DMS53 treated with DMSO at 0.1 percent for 48 hours (cell line): ENCODE measurements around the gene SLC19A1.

ENCODE experiments used
- DNase-seq: peaks from one replicate; lab custom pipeline; 2025; ENCODE audit not compliant: unreplicated experiment; lab: John Stamatoyannopoulos, UW

The SLC19A1 gene

DNA sequence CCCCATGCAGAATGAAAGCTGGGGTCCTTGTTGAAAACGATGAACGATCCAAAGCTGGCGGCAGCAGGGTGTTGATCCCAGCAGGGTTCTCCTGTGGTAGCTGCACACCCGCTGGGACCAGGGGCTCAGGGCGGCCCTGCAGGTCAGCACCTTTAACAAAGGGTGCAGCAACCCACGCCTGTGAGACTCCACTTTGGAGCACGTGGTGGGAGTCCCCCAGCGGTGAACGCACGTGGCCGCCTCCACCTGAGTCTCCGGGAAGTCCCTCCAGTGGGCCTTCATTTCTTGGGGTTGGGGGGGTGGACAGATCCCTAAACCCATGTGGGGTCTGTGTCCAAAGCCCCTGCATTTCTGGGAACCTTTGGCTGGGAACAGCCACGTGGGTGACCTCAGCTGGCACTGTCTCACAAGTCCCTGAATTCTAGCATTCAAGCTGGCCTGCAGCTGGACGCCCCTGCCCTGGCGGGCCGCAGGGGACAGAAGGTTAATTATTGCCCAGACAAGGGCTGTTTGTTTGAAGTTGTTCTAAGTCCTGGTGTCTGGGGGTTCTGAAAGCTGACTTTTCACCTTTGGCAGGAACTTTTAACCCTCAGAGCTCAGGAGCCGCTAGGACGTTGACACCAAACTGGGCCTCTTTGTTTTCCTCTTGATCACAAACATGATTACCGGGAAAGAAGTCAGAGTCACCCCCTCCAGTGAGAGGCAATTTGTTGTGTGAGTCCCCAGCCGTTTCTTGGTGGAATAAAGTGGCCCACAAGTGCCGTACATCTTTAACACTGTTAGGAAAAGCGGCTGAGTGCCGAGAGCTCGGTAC, 72.8 kb downstream of the SLC19A1 start:
- DNase-seq = no peak

DNA sequence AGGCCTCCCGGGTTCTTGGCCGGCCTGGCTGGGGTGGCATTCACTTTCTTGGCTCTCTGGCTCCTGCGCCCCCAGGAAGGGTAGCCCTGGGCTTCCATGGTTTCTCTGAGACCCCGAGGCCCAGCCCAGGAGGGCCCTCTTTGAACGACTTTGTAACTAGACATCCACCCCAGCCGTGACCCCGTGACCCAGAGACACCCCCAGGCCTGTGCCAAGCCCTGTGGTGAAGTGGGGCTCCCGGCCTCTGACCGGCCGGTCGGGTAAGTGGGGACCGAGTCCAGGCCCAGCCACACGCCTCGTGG, 73.3 kb downstream of the SLC19A1 start:
- no peak for DNase-seq

DNA sequence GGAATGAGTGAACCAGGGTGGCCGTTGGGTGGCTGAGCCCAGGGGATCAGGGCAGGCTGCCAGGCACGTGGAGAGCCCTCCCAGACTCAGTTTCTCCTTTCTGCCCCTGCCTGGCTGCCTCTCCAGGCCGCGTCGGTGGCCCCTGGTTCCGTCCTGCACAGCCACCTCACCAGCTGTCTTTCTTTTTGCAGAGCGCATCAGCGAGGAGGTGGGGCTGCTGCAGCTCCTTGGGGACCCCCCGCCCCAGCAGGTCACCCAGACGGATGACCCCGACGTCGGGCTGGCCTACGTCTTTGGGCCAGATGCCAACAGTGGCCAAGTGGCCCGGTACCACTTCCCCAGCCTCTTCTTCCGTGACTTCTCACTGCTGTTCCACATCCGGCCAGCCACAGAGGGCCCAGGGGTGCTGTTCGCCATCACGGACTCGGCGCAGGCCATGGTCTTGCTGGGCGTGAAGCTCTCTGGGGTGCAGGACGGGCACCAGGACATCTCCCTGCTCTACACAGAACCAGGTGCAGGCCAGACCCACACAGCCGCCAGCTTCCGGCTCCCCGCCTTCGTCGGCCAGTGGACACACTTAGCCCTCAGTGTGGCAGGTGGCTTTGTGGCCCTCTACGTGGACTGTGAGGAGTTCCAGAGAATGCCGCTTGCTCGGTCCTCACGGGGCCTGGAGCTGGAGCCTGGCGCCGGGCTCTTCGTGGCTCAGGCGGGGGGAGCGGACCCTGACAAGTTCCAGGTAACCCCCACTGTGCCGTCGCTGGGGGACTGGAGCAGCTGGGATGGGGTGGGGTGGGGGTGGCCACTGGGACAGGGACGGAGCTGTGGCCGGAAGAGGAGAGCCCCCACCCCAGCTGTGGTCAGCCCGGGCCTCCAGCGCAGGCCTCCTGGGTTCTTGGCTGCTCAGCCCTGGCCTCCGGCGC, 73.9 kb downstream of the SLC19A1 start:
- no peak for DNase-seq

- no peak for DNase-seq
Observed at GRCh38 chr21:45467221-45467779, 74.9 kb downstream of the SLC19A1 start.

GRCh38 chr21:45466330-45467220, 75.7 kb downstream of the SLC19A1 start:
- no peak for DNase-seq

DNA sequence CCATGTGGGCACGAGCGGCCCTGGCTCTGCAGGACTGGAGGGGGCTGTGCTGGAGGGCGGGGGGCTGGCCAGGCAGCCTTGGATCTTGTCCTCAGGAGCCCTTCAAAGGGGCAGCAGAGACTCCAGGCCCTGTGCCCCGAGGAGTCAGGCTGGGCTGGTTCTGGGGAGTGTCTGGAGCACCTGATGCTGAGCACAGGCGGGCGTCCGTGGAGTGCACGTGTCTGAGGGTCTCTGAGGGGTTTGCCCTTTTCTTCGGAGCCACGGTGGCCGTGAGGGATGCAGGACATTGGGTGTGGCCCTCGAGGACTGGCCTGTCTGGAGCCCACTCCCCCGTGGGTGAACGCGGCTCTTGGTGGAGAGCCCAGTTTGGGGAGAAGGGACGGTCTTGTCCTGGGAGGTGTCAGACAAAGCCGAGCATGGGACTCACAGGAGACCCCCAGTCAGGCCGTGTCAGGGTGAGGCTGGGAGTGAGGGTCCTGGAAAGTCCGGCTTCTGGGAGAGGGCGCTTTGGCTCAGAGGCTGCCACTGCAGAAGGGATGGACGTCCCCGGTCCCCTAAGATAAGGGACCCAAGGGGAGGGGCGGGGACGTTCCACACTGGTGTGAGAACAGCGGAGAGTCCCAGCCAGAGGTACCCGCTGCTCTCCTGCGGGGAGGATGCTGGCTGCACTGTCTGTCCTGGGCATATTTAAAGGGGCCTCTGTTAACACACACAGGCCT, 76.5 kb downstream of the SLC19A1 start:
- DNase-seq = no peak

DNA sequence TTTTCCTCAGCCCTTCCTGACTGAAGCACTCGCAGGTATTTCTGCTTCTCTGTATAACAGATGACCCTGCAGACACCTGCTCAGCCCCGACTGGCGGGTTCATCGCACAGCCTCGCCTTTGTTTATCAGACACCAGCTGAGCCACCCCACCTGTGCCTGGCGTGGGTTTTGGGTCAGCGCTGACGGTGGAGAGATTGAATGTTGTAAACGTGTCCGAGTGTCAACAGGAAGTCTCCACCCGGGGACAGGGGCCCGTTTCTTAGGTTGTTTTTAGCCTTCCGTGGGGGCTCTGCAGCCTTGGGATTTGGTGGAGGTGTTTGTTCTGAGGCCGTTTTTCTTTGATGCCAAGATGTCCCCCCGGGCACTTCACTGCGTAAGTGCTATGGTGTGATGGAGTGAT, 77.1 kb downstream of the SLC19A1 start:
- DNase-seq = no peak

DNA sequence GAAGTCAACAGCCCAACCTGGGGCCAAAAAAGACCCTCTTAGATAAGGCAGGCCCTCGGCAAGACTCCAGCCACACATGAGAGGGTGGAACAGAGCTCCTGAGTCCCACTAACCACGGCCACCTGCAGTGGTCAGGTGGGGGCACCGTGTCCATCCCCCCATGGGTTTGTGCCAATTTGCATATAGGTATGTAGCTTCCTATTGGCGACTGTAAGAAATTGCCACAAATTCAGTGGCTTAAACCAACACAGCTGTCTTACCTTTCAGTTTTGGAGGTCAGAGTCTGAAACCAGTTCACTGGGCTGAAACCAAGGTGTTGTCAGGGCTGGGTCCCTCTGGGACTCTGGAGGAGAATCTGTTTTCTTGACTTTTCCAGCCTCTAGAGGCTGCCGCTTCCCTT, 77.9 kb downstream of the SLC19A1 start:
- no peak for DNase-seq

GRCh38 chr21:45463871-45464270, 78.4 kb downstream of the SLC19A1 start:
- no peak for DNase-seq

- DNase-seq = no peak
Observed at GRCh38 chr21:45461806-45462341, 80.4 kb downstream of the SLC19A1 start.

- no peak for DNase-seq
Observed at GRCh38 chr21:45461369-45461750, 80.9 kb downstream of the SLC19A1 start.

GRCh38 chr21:45460611-45461368, 81.5 kb downstream of the SLC19A1 start:
- DNase-seq = no peak

DNA sequence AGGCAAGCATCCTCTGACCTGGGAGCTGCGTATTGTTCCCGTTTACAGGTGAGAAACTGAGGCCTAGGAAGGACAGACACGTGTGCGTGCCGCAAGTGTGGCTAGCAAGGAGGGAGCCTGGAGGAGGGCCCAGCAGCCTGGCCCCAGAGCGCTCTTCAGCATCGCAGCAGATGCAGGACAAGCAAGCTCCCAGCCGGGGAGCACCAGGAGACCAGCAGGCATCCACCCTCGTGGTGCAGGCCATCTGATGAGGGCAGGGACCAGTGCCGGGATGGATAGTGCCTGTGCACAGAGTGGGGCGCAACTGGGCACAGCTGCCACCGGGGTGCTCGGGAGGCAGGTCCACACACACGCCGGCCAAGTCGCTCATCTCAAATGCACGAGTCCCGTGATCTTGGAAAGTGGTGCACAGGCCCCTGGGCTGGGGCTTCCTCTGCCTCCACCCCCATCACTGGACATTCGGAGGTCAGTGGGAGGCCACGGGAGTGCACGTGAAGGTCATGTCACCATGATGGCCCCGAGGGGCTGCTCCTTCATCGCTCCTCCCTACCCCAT, 82.2 kb downstream of the SLC19A1 start:
- no peak for DNase-seq

- DNase-seq = no peak
Observed at GRCh38 chr21:45459171-45460010, 82.8 kb downstream of the SLC19A1 start.

GRCh38 chr21:45458281-45459170, 83.7 kb downstream of the SLC19A1 start:
- no peak for DNase-seq

DNA sequence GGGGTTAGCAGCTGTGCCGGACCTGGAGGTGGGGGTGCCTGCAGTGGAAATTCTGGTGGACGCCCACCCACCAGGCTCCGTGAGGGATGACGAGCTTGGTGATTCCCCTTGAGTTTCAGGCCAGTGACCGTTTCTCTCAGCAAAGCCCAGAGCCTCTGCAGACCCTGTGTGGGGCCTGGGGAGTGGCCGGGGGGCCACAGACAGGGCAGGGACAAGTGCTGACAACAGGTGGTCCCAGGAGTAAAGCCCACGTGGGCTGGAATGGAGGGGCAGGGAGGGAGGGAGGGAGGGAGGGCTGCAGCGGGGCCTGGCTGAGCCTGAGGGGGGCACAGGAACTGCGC, 84.4 kb downstream of the SLC19A1 start:
- DNase-seq = no peak

DNA sequence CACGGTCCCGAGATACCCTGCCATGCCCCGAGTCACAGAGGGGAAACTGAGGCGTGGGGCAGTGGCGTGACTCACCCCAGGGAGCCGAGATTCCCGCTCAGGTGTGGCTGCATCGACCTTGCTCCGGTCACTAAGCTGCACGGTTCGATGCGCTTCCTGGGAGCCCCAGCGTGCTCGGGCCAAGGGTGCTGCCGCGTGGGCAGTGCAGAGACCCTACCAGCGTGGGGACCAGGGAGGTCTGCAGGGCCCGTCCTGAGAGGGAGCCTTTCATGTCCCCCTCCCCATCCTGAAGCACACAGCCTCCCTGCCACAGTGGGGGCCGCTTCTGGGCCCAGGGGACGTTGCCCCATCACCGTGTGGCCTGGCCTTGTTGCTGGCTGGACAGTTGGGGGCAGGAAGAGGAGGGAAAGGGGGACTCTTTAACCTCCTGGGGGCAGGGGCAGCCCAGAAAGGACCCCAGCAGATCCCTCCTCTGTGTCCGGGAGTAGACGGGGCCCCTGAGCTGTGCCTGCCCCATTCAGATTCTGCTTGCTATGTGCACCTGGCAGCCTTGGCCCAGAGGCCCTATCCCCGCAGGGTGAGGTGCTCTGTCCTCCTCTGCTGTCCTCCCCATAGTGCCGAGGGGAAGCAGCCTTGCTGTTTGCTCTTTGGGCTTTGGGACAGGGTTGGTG, 84.9 kb downstream of the SLC19A1 start:
- no peak for DNase-seq
